Neural cell (in vitro differentiated cells): ENCODE results near the gene APMAP. TPM values are rescaled to one million over a fixed set of nuclear protein-coding genes. Genes with fewer than 3 reads are reported as not detected.

ENCODE experiments used
- H2AFZ ChIP-seq: fragments of 200-600, 300-800 bp; sonication (generic), shearing (Covaris generic); 2 replicates; pipeline ENCODE4 v1.6.0; 2014; ENCODE audit warnings: low read depth, mild to moderate bottlenecking, antibody characterized with exemption, low read length, moderate library complexity
- H3F3A ChIP-seq: fragments of 200-600 bp; shearing (Covaris generic); 2 replicates; pipeline ENCODE4 v1.6.1; 2016; ENCODE audit warnings: mild to moderate bottlenecking, moderate library complexity, mixed read lengths, antibody characterized with exemption, low read length; ENCODE audit not compliant: insufficient read depth, poor library complexity, severe bottlenecking
- H3K27ac ChIP-seq: fragments of 200-600, 300-800 bp; sonication (generic), shearing (Covaris generic); 2 replicates; pipeline ENCODE4 v1.5.1; 2014; ENCODE audit warnings: mild to moderate bottlenecking, low read length, moderate library complexity
- H3K27me3 ChIP-seq: fragments of 300-800, 200-600 bp; sonication (generic), shearing (Covaris generic); 2 replicates; pipeline ENCODE4 v1.6.0; 2014; ENCODE audit warnings: mild to moderate bottlenecking, low read depth, low read length, moderate library complexity; ENCODE audit not compliant: insufficient read depth
- H3K36me3 ChIP-seq: fragments of 300-800, 200-600 bp; sonication (generic), shearing (Covaris generic); 2 replicates; pipeline ENCODE4 v1.5.1; 2014; ENCODE audit warnings: mild to moderate bottlenecking, antibody characterized with exemption, low read length, moderate library complexity; ENCODE audit not compliant: insufficient read depth
- H3K4me2 ChIP-seq: fragments of 300-800, 200-600 bp; sonication (generic), shearing (Covaris generic); 2 replicates; pipeline ENCODE4 v1.6.0; 2014; ENCODE audit warnings: mild to moderate bottlenecking, low read length
- H3K4me3 ChIP-seq: fragments of 300-800, 200-600 bp; sonication (generic), shearing (Covaris generic); 2 replicates; pipeline ENCODE4 v1.5.1; 2014; ENCODE audit warnings: mild to moderate bottlenecking, low read length, moderate library complexity
- H3K79me2 ChIP-seq: fragments of 200-600 bp; shearing (Covaris generic); replicated peaks from 2 replicates; pipeline ENCODE4 v1.6.0; 2014; ENCODE audit warnings: mild to moderate bottlenecking, low read length, moderate library complexity; ENCODE audit not compliant: insufficient read depth
- H3K9ac ChIP-seq: fragments of 300-800, 200-600 bp; sonication (generic), shearing (Covaris generic); 2 replicates; pipeline ENCODE4 v1.6.1; 2016; ENCODE audit warnings: mild to moderate bottlenecking, low read length, mixed read lengths
- H3K9me2 ChIP-seq: fragments of 200-600 bp; shearing (Covaris generic); 2 replicates; pipeline ENCODE4 v1.6.1; 2016; ENCODE audit warnings: mild to moderate bottlenecking, low read length, mixed read lengths; ENCODE audit not compliant: insufficient read depth
- H3K9me3 ChIP-seq: fragments of 200-600, 300-800 bp; sonication (generic), shearing (Covaris generic); 2 replicates; pipeline ENCODE4 v1.6.1; 2016; ENCODE audit warnings: mild to moderate bottlenecking, mixed run types, low read length, moderate library complexity, mixed read lengths
- H4K20me1 ChIP-seq: fragments of 200-600 bp; shearing (Covaris generic); 2 replicates; pipeline ENCODE4 v1.6.1; 2016; ENCODE audit warnings: mild to moderate bottlenecking, mixed run types; ENCODE audit not compliant: insufficient read depth
- CTCF ChIP-seq: fragments of 450-650 bp; IDR thresholded peaks from 2 replicates; pipeline ENCODE4 v1.5.1; 2014; ENCODE audit warnings: antibody characterized with exemption, mild to moderate bottlenecking, moderate library complexity; ENCODE audit not compliant: poor library complexity, severe bottlenecking
- EP300 ChIP-seq: fragments of 450-650 bp; conservative IDR thresholded peaks from 2 replicates; pipeline ENCODE4 v1.6.1; 2014; ENCODE audit warnings: antibody characterized with exemption, mild to moderate bottlenecking, moderate library complexity; ENCODE audit not compliant: poor library complexity, severe bottlenecking
- EZH2 ChIP-seq: fragments of 200-600, 300-800 bp; shearing (Covaris generic), sonication (generic); IDR thresholded peaks from 2 replicates; pipeline ENCODE4 v1.6.1; 2014; ENCODE audit warnings: antibody characterized with exemption, low read length, borderline replicate concordance, mild to moderate bottlenecking; ENCODE audit not compliant: insufficient read depth, poor library complexity, severe bottlenecking
- MXI1 ChIP-seq: fragments of 450-650 bp; conservative IDR thresholded peaks from 2 replicates; pipeline ENCODE4 v1.6.1; 2014; ENCODE audit warnings: antibody characterized with exemption, mild to moderate bottlenecking; ENCODE audit not compliant: poor library complexity, severe bottlenecking
- POLR2AphosphoS5 ChIP-seq: IDR thresholded peaks from 2 replicates; pipeline ENCODE4 v1.6.1; 2012
- RAD21 ChIP-seq: fragments of 450-650 bp; conservative IDR thresholded peaks from 2 replicates; pipeline ENCODE4 v1.6.1; 2014; ENCODE audit warnings: antibody characterized with exemption, mild to moderate bottlenecking, moderate library complexity
- SMC3 ChIP-seq: fragments of 450-650 bp; conservative IDR thresholded peaks from 2 replicates; pipeline ENCODE4 v1.6.1; 2014; ENCODE audit warnings: antibody characterized with exemption, mild to moderate bottlenecking, moderate library complexity; ENCODE audit not compliant: poor library complexity
- TAF1 ChIP-seq: IDR thresholded peaks from 2 replicates; pipeline ENCODE4 v1.6.1; 2012; ENCODE audit warnings: low read depth
- polyA plus RNA-seq: library from polyadenylated mRNA; depleted of rRNA; stranded (reverse); fragments of >200 nt; gene quantifications from 2 replicates; pipeline ENCODE4 v1.2.3, GENCODE V29; 2014
- TF ChIP-seq, protein P1 (sequence below): IDR thresholded peaks from 2 replicates; pipeline ENCODE4 v1.6.1; 2012; ENCODE audit warnings: borderline replicate concordance

The APMAP gene
- polyA plus RNA-seq, 1 donor from 2014 or later = 140 TPM

DNA sequence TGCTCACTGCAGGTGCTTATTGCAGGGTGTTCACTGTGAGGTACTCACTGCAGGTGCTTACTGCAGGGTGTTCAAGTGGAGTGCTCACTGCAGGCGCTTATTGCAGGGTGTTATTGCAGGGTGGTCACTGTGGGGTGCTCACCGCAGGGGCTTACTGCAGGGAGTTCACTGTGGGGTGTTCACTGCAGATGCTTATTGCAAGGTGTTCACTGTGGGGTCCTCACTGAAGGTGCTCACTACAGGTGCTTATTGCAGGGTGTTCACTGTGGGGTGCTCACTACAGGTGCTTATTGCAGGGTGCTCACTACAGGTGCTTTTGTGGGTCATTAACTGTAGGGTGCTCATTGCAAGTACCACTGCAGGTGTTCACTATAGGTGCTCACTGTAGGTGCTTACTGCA, 20.2 kb downstream of the APMAP start:
- peaks cover 7% of the 10 kb centered on the region for H3K9me3 ChIP-seq
- H3F3A ChIP-seq = no peaks in the 10 kb centered on the region
- H3K79me2 ChIP-seq = no peaks in the 10 kb centered on the region
- H3K27ac ChIP-seq = no peak overlapping the region
- H4K20me1 ChIP-seq = no peaks in the 10 kb centered on the region
- H3K27me3 ChIP-seq = no peaks in the 10 kb centered on the region
- no peak overlapping the region for H3K4me2 ChIP-seq
- no peak for TF ChIP-seq EZH2
- no peak for TF ChIP-seq SMC3
- no peak for TF ChIP-seq RAD21
- TF ChIP-seq EP300 = no peak
- TF ChIP-seq CTCF = no peak
- TF ChIP-seq, protein P1, sequence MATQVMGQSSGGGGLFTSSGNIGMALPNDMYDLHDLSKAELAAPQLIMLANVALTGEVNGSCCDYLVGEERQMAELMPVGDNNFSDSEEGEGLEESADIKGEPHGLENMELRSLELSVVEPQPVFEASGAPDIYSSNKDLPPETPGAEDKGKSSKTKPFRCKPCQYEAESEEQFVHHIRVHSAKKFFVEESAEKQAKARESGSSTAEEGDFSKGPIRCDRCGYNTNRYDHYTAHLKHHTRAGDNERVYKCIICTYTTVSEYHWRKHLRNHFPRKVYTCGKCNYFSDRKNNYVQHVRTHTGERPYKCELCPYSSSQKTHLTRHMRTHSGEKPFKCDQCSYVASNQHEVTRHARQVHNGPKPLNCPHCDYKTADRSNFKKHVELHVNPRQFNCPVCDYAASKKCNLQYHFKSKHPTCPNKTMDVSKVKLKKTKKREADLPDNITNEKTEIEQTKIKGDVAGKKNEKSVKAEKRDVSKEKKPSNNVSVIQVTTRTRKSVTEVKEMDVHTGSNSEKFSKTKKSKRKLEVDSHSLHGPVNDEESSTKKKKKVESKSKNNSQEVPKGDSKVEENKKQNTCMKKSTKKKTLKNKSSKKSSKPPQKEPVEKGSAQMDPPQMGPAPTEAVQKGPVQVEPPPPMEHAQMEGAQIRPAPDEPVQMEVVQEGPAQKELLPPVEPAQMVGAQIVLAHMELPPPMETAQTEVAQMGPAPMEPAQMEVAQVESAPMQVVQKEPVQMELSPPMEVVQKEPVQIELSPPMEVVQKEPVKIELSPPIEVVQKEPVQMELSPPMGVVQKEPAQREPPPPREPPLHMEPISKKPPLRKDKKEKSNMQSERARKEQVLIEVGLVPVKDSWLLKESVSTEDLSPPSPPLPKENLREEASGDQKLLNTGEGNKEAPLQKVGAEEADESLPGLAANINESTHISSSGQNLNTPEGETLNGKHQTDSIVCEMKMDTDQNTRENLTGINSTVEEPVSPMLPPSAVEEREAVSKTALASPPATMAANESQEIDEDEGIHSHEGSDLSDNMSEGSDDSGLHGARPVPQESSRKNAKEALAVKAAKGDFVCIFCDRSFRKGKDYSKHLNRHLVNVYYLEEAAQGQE = no peak
- no peak for TF ChIP-seq TAF1
- TF ChIP-seq MXI1 = no peak
- no peak for TF ChIP-seq POLR2AphosphoS5
- H3K36me3 ChIP-seq = peaks cover 14% of the 10 kb centered on the region
- H3K4me3 ChIP-seq = no peak overlapping the region
- no peak overlapping the region for H3K9ac ChIP-seq
- H3K9me2 ChIP-seq = no peaks in the 10 kb centered on the region
- no peak overlapping the region for H2AFZ ChIP-seq

DNA sequence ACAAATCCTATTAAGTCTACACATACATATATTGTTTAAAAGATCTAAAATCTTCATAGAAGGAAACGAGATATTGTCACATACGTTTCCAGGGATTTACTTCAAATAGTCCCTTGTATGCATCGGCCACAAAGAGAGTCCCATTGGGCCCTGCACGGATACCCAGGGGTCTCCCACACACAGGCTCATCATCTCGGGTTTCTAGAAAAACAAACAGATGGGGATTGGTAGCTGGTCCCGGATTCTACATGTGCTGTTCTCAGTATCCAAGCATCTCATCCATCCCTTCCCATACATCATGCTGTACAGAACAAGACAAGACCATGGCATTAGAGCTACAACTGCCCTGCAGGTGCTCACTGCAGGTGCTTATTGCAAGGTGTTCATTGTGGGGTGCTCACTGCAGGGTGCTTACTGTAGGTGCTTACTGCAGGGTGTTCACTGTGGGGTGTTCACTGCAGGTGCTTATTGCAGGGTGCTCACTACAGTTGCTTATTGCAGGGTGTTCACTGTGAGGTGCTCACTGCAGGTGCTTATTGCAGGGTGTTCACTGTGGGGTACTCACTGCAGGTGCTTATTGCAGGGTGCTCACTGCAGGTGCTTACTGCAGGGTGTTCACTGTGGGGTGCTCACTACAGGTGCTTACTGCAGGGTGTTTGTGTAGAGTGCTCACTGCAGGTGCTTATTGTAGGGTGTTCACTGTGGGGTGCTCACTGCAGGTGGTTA, 21.0 kb downstream of the APMAP start:
- H3F3A ChIP-seq = no peaks in the 10 kb centered on the region
- TF ChIP-seq POLR2AphosphoS5 (no peak), TAF1 (no peak), EP300 (no peak), MXI1 (no peak), RAD21 (no peak), CTCF (no peak), SMC3 (no peak), EZH2 (no peak)
- TF ChIP-seq, protein P1 = no peak
- no peaks in the 10 kb centered on the region for H4K20me1 ChIP-seq
- no peak overlapping the region for H3K4me3 ChIP-seq
- H3K9ac ChIP-seq = no peak overlapping the region
- peaks cover 4% of the 10 kb centered on the region for H3K9me3 ChIP-seq
- no peaks in the 10 kb centered on the region for H3K9me2 ChIP-seq
- peaks cover 13% of the 10 kb centered on the region for H3K36me3 ChIP-seq
- no peak overlapping the region for H2AFZ ChIP-seq
- no peak overlapping the region for H3K27ac ChIP-seq
- no peak overlapping the region for H3K4me2 ChIP-seq
- H3K79me2 ChIP-seq = no peaks in the 10 kb centered on the region
- no peaks in the 10 kb centered on the region for H3K27me3 ChIP-seq
